NCI-H2196 treated with DMSO at 0.1 percent for 48 hours (cell line): ENCODE data around the gene ADAMTSL1.

ENCODE experiments used
- DNase-seq: peaks from one replicate; lab custom pipeline; 2025; ENCODE audit not compliant: unreplicated experiment; lab: John Stamatoyannopoulos, UW

The ADAMTSL1 gene

DNA sequence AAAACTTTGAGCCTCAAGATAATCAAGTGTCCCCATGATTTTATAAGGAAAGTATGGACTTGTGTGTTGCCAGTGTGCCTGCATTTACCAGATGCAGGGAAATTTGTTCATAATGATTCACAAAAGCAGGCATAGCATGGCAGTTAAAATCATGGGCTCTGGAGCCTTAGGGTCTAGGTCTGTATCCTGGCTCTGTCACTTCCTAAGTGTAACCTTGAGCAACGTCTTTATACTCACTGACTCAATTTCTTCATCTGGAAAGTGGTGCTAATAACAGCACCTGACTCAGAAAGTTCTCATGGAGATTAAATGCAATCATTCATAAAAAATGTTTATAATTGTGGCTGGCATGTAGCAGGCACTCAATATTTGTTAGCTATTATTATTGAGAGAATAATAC, 324.2 kb downstream of the ADAMTSL1 start:
- no peak for DNase-seq

DNA sequence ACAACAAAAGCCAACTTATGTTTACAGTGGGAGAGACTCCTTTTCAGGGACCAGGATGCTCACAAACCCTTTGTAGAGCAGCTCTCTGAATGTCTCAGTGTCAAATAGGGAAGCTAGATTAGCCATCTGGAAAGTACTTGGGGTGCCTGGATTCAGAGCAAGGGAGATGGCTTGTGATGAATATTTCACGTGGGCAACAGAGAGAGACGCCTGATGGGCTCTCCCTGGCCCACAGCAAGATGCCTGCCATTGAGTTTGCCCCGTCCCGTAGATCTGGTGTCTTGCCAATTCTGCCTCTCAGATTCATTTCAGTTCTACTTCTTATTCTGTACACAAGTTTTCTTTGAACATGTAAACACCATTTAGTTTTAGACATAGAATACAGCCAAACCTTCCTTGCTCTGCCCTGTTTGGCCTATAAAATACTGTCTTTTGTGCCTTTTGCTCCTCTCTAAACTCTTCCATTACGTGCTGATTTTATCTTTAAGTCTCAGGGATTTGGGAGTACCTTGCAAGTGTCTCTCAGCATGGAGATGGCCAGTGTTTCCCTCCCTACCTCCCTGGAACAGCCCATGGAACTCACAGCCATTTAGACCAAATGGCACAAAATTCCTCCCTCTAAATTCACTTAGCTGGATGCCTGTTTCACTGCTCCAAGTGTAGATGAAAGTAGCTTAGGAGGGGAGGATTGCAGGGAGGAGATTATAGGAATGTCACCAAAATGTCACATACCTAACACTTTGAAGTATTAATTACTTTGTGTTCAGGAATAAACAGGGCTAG, 324.7 kb downstream of the ADAMTSL1 start:
- DNase-seq: no peak

DNA sequence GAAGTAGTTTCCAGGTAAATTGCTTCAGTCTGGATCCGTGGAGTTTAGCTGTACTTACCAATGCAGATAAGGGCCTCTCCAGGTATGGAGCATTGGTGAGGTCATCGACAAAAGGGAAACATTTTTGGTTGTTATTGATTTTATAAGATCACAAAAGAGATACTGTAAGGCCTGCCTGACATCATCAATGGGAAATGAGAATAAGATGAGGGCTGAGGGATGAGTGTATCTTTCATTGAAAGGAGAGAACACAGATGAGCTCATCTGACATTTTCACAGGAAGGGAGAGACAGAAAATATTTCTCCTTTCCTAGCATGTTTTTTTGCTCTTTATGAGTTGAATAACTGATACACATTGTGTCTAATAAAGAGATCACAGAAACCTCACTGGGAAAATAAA, 325.5 kb downstream of the ADAMTSL1 start:
- DNase-seq: no peak

DNA sequence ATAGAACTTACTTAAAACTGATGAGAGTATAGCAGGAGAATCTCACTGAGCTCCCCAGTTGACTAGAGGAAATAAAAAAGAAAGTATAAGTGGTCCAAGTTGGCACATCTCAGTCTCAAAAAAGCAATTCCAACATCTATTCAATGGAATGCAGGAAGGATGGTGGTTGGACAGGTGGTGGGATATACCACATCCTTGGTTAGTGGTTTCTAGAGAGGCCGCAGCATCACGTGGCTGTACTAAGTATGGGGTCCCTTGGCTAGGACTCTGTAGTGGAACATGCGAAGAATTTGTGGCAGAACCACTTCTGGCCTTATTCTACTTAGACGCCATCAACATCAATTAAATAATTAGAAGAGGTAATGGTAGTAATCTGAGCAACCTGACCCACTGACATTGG, 326.6 kb downstream of the ADAMTSL1 start:
- no peak for DNase-seq

DNA sequence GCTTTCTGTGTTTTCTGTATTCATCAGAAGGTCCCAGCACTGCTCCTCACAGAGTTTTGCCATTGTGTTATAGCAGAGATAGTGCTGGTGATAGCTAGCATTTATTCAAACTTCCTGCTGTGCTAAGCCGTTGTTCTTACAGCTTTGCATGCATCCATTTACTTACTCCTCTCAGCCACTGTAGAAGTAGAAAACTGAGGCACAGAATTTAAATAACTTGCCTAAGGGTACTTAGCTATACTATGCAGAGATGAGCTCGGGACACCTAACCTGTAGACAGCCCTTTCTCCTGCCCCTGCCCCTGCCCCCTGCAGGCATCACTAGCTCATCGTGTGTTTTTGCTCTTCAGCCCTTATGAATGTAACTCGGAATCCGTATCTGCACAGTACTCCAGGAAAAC, 331.4 kb downstream of the ADAMTSL1 start:
- no peak for DNase-seq

DNA sequence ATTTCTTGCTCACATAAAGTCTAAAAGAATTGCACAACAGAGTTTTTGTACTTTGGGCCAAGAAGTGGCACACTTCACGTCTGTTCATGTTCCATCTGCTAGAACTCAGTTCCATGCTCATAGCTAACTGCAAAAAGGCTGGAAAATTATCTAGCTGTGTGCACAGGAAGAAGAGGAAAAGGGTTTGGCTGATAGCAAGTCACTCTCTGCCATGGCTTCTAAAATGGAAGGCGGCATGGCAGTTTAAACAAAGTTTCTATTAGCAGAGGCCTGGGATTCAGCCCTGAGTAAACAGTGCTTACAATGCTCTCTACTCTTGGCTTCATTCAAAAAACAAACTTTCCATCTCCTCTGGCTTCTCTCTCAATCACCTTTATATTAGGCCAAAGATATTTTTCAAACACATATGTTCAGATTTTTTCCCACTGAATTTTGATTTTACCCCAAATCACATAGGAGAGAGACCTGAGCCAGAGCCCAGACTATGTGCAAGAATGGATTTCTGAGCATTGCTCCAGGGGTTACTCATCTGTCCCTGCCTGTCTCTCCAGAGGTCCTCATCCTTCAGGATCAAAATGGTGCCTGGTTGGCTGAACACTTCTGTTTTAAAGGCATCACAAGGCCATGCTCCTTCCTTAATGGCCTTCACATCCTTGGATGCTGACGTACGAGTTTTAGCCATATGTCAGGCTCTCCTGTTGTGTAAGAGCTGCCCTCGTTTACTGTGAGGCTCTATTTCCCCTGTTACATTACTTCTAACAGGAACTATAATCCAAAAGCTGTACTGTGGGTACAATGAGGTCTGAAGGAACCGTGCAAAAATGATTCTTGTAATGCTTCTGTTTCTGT, 332.5 kb downstream of the ADAMTSL1 start:
- no peak for DNase-seq

DNA sequence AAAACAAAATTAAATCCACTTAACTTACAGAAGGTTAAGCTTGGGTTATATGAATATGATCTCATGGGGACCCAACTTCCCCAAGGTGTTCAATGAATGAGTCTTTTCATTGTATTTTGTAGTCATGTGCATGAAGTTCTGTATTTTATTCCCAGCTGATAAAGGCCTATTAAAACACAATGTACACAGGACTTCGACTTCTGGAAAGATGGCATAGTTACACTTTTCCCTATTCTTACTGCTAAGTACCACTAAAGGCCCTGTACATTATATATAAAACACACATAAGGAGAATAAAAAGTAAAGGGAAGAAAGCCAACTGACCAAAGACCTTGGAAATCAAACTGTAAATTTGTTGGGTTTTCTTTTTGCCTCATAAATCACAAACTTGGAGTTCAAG, 336.6 kb downstream of the ADAMTSL1 start:
- no peak for DNase-seq

DNA sequence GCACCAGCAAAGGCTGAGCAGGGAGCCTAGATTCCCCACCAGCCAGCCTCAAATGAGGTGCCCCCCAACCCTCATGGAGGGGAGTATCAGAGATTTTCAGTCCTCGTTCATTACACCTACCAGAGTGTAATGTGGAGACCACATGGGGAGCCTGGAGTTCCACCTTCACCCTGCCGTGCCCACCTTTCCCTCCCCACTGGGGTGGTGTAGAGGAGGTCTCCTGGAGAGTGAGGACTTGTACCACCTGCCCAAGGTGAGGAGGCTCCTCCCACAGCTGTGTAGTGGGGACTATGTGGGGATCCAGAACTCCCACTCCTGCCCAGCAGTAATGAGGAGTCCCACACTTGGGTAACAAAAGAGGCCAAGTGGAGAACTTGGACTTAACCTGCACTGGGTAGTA, 337.2 kb downstream of the ADAMTSL1 start:
- DNase-seq: no peak

DNA sequence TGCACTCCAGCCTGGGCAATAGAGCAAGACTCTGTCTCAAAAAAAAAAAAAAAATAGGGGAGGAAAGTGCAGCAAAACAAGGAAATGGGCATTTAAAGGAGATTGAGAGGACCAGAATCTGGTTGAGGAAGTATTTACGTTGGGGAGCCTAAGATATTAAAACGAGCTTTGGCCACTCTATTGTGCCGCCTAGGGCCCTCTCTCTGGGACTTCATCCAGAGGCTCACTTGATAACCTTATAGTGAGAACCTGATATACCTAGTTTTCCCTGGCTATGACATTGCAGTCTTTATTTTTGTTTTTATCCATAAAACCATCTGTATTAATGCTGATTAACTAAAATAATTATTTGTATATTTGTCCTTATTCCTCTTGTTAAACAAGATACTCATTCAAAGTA, 345.5 kb downstream of the ADAMTSL1 start:
- DNase-seq: no peak

DNA sequence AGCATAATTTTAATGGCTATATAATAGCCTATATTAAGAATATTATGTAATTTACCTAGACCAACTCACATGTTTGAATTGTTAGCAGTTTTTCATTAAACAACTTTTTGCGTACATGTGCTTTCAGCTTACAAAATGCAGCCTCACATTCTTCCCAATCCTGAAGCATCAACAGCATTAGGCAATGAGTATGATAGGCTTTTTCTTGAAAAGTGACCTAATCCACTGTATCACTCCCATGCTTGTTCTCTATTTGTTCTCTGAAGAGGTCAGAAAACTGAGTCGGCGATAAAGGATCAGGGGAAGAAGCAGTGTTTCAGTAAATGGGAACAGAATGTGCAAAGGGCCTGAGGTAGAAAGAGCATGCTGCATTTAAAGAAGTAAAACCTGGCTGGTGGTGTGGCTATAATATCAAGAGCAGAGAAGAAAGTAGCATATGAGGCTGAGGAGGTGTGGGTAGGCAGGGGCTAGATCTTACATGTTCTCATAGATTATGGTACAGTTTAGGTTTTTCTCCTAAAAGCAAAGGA, 346.7 kb downstream of the ADAMTSL1 start:
- no peak for DNase-seq

DNA sequence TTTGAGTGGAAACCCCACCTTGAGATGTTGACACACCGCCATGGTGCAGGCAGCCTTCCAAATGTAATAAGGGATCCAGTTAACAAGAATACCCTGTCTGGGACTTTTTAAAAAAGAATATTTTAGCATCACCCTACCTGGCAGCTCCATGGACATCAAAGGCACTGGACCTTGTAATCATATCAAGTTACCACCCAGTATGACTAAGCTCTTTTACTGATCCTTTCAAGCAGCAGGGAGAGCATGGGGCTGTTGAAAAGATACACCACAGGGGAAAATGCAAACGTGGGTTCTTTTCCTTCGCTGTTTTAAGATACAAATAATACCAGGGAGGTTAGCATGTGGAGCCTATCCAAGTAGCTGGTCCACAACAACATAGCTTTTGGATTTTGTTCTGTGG, 347.8 kb downstream of the ADAMTSL1 start:
- DNase-seq: peak; percentile 54

DNA sequence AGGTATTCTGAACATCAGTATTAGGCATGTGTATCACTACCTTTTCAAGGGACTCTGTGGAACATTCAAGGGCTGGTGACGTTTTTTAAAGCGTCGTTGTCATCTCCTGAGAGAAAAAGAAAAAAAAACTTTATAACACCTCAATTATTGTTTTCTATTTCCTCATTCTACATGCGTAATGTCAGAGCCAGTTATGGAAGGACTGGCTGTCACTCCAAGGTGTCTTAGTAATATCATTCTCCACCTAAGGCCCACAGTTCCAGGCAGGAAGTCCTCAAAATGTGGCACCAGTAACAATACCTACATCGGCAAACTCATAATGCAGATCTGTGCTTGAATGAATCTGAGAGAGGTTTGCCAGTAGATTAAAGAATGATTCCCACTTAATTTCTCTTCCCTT, 348.9 kb downstream of the ADAMTSL1 start:
- no peak for DNase-seq

DNA sequence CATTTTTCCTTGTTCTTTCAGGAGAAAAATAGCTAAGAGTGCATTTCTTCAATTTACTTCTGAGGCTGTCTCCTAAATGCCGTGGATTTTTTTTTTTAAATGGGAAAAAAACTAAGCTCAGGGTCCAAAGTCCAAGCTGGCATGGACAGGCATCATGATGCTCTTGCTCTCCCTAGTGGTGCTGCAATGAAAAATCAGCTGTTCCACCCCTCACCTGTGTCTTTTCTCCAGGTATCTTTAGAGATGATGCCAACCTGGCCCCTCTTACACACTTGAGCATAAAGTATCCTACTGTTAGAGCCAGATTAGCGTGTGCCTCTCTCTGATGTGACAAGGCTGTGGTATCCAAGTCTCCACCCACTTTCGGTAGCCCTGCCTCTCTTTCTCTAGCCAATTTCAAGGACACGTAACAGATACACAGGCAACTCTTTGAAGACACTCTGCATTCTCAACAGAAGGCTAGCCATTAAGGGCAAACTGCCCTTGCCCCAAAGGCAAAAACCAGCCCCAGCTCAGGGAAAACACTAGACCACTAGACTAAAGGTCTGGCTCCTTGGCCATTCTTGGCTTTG, 350.2 kb downstream of the ADAMTSL1 start:
- peak; percentile 36 for DNase-seq

DNA sequence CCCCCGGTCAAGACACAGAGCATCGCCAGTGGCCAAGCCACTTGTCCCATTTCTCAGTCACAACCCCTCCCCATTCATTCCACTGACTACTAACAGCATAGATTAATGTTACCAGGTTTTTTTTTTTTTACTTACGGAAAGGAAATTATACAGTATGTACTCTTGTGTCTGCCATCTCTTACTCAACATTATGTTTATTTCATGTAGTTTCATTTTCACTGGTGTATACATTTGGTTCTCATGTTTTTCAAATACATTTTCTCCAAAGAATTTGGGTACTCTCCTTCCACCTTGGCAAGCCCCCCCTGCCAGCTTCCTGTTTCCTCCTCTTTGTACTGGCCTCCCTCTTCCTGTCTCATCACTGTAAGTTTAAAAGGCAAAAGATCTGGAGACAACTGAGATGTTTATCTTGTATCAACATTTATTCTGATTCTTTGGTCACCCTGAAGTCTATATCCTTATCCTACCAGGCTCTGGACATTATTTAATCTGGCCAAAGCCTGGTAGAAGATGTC, 351.8 kb downstream of the ADAMTSL1 start:
- no peak for DNase-seq

DNA sequence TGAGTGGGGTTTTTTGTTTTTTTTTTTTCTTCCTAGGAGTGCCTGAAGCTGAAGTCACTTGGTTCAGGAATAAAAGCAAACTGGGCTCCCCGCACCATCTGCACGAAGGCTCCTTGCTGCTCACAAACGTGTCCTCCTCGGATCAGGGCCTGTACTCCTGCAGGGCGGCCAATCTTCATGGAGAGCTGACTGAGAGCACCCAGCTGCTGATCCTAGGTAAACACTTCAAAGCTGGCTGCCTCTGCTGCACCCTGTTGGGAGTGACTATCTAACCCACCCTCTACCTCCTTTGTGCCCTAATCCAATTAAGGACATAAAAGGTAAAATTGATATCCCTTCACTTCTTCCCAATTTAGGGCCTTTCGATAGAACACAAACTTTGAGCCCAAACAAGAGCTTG, 352.3 kb downstream of the ADAMTSL1 start:
- DNase-seq: peak; percentile 39

DNA sequence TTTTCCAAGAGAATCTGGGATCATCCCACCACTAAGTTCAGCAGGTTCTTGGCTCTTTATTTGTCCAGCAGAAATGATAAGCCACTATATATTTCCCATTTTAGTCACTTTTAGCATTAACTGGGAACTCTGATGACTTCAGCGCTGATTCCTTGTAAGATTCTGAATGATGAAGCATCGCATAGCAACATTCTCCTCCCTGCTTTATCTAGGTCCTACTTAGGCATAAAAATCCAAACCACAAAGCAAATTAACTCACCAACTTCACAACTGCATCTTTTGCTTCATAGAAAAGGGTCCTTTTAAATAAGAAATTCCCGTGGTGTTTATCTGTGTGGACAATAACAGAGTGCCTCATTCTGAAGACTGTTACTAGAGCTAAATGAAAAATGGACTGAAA, 355.1 kb downstream of the ADAMTSL1 start:
- DNase-seq: no peak

DNA sequence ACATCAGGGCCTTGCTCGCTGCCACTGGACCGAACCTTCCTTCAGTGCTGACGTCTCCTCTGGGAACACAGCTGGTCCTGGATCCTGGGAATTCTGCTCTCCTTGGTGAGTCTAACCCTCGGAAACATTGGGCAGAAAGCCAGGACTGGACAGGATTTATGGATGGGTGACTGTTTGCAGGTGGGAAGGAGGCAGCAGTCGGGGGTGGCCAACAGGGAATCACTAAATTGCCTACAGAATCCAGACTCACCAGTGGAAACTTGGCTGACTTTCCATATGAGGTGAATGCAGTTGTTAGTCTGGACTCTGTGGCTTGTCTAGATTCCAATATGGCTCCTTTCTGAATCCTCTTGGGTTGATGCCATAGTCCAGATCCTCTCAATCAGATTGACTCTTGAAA, 355.9 kb downstream of the ADAMTSL1 start:
- no peak for DNase-seq

DNA sequence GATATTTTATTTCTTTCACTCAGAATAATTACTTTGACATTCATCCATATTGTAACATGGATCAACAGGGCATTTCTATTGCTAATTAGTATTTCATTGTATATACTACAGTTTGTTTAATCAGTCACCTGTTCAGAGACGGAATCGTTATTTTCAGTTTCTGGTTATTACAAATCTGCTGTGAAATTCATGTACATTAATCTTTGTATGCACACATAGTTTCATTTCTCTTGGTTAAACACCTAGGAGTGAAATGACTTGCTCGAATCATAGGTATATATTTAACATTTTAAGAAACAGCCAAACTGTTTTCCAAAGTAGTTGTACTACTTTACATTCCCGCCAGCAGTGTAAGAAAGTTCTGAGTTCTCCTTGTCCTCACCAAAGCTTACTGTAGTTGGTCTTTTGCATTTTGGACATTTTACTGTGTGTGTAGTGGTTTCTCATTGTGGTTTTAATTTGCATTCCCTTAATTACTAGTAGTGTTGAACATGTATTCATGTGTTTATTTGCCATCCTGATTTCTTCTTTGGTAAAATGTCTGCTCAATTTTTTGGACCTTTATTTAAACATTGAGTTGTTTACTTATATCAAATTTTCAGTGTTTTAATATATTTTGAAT, 360.9 kb downstream of the ADAMTSL1 start:
- DNase-seq: no peak

DNA sequence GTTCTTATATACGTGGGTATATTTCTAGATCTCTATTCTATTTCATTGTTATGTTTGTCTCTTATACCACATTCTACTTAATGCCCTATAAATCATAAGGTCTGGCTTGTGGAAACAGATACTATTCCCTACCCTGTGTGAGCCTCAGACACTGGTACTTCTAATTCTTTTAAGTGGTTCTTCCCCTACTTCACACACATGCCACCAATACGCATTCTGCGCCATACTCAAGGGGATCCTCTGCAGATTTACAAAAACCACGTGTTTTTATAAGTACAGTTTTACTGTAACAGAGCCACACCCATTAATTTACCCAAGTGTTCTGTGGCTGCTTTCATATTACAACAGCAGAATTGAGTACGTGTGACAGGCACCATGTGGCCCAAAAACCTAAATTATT, 363.4 kb downstream of the ADAMTSL1 start:
- DNase-seq: no peak

DNA sequence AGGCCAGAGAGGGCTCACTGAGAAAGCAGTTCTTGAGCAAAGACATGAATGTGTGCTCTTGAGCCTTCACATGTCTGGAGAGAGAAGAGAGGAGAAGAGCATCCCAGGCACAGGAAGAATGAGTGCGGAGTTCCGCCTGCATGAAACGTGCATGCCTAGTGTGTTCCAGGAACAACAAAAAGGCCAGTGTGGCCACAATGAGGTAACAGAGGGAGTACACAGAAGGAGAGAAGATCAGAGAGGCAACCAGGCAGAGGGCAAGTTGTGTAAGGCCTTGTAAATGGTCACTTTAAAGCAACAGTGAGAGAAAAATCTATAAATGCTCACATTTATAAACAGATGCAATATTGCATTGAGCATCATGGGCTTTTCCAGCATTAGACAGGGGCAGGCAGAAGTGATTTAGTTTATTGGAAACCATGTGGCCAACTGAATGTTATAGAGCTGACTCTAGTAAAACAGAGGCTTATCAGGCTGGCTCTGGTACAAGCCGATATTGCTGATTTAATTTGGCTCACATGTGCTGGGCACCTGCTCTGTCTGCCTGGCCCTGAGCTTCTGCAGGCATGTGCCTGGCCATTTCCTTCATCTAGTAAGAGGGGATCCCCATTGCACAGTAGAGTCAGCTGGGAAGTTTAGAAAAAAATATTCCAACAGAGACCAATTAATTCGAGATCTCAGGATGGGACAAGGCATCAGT, 373.8 kb downstream of the ADAMTSL1 start:
- no peak for DNase-seq

DNA sequence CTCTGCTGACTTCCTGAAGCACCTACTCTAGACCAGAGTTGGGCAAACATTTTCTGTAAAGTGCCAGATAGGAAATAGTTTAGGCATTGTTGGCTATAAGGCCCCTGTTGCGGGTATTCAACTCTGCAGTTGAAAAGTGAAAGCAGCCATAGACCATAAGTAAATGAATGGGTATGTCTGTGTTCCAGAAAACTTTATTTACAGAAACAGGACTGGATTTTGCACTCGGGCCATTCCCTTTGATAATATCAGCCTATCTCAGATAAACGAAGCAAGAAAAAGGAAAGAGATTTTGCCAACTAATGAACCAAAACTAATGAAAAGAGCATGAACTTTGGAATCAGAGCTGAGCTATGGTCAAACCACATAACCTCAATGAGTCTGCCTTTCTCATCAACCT, 374.7 kb downstream of the ADAMTSL1 start:
- DNase-seq: no peak
